Anterior cingulate cortex (tissue), 58 donors: ENCODE results near the gene ASIC4.
A peak's percentile ranks its signal among the peaks of the same experiment; 100 is the strongest.

Experiments
- DNase-seq, 58 donors: peaks; one replicate each; lab custom pipeline; 2025; lab: John Stamatoyannopoulos, UW

ASIC4 gene

DNA sequence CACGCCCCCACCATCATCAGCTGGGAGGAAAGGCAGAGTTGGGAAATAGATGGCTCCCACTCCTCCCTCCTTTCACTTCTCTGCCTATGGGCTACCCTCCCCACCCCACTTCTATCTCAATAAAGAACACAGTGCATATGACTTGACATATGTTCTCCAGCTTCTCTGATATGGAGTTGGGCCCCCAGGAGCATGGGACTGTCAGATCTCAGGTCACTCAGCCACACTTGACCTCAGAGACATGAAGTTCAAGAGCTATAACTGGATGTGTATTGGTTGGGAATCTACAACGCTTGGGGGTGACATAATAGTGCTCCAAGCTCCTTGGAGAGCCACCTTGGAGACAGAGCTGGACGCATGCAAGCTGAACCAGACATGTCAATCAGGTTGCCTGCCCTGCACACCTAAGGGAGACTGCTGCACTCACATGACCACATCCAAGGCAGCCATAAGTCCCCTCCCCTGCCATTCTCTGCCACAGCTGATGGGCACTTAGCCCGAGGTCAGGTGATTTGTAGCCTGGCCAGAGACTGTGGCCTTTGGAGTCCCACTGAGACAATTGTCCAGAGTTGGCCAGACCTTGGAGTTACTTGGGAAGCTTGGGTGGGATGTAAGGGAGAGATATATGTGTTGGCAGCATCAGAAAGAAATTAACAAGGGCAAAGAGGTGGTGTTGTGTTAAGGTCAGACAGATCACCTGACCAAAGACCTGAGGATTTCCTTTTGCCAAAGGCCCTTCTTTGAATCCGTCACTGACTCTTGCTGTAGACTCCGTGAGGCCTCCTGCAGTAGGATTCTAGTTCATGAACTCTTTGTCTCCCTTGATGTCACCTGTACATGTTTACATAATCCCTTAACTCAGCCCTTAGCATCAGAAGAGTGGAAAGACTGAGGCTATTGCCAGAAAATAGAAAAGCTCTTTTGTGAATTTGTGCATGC is 61.6 kb downstream of the ASIC4 start:
- DNase-seq, result no peak

DNA sequence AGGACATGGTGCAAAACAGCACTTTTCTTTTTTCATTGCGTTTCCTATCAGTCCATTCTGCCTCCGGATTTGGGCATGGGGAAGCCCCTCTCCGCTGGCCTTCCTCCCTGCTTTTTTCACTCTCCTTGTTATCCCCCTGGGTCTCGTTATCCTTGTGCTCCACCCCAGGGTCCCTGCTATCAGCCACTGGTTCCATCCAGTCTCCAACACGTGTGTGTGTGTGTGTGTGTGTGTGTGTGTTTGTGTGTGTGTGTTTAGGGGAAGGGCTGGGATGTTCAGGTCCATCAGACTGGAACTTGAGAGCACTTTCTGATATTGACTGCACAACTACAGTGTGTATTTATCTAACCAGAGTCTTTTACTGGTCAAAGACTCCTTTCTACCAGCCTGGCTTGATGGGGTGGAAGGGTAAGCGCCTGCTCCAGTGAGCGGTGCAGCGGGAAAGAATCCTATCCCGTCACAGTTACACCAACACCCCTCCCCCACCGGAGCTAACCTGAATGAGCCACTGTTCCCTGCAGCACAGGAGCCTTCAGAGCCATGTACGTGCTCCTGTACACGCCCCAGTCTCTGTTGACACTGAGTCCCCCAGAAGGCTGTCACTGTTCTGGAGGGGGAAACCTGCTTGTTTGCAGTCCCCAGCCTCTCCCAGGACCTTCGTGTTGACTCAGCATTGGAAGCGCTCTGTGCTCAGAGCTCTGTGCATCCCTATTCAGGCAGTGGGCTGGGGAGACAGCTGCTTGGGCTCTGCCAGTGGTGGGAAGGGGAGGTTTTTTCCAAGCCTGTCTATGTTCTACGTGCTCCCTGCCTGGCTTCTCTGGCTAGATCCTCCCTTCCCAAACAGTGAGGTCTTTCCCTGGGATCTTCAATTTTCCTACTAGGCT is 62.5 kb downstream of the ASIC4 start:
- DNase-seq, result peak in 12 of 58 donors; percentile 2 to 43 (median 18)

DNA sequence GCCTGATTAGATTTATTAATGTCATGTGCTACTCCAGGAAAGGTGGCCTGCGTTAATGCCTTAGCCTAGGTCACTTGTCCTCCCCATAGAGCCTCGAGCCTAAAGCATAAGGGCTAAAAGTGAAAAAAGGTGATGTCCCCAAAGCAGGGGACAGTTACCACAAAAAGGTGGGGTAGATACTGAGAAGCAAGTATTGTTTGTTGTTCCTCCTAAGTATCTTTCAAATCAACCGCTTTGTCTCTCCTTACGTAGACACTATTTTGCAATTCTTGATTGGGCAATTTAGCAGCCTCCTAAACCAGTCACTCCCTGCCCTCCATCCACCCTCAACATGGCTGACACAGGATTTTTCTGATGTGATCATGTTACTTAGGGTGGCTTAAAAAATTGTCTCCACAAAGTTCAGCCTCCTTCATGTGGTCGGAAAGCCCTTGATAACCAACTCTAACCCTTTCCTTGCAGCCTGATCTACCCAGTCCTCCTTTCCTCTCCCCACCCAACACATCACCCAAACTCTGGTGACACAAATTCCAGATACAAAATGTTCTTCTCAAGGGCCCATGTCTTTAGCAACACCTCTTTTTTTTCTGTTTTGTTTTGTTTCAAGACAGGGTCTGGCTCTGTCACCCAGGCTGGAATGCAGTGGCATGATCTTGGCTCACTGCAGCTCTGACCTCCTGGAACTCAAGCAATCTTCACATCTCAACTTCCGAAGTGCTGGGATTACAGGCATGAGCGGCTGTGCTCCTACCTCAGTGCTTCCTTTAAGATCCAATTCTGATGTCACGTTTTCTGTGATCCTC is 64.7 kb downstream of the ASIC4 start:
- no peak for DNase-seq

DNA sequence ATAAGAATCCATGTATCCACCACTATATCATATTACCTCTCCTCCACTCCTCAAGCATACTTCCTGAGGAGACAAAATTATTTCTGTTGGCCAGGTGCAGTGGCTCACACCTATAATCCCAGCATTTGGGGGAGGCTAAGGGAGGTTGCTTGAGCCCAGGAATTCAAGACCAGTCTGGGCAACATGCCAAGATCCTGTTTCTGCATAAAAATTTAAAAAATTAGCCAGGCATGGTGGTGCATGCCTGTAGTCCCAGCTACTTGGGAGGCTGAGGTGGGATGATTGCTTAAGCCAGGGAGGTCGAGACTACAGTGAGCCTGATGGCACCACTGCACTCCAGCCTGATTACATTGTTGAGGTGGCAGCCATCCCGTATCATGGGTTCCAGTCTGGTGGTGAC is 67.1 kb downstream of the ASIC4 start:
- DNase-seq, result no peak
